ENCODE measurements around the gene SP100.

- TF ChIP-seq CTCF (IDR thresholded peaks at IDR 0.05), result no peak
- no peak for TF ChIP-seq POLR2A (IDR thresholded peaks at IDR 0.05)
These were observed 55.1 kb downstream of the SP100 start for GRCh38 chr2:230471074-230471473.
